Measurements from ENCODE around the gene PRM1. TPM values are rescaled to one million over a fixed set of nuclear protein-coding genes. Genes with fewer than 3 reads are reported as not detected.
A peak's percentile ranks its signal among the peaks of the same experiment; 100 is the strongest.

PRM1 gene
- total and polyA plus RNA-seq, 2 of the 8 experiments (the other 6 are each of a cell fraction or from before 2014, with no cell fraction given) = 0.54 to 0.82 TPM

DNA sequence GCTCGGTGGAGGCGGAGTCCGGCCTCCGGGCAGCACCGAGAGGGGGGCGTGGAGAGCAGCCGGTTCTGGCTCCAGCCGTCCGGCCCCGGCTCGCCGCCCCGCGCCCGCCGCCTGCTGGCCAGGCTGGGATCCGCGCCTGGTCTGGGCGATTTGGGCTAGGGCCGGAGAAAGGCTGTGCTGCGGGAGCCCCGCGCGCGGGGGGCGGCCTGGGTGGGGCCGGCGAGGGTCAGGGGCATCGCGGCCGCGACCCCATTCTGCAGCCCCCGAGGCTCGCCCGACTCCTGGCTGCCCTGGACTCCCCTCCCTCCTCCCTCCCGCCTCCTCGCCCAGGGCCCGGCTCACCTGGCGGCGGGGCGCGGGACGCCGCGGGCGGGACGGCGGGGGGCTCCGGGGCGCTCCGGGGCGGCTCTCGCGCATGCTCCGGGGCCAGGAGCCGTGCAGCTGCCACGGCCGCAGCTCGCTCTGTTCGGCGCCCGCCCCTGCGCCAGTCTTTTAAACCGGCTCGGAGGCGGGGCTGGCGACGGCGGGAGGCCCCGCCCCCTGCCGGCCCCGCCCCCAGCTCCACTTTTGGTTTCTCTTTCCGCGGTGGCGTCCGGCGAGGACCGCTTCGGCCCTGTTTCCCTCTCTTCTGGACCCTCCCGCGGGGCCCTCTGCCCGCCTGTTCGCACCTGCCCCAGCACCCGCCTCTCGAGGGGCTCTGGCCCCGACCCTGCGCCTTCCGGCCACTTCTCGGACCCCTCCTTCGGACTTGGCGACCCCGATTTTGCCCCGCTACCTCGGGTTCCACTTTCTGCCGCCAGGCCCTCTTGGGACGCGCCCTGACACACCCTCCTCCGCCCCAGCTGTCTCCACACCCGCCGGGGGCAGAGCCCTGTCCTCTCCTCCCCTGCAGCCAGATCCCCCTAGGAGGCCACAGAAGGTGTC is 25.1 kb downstream of the PRM1 start, which contains the start of gene SOCS1 (continued):
- TF ChIP-seq, protein P1, sequence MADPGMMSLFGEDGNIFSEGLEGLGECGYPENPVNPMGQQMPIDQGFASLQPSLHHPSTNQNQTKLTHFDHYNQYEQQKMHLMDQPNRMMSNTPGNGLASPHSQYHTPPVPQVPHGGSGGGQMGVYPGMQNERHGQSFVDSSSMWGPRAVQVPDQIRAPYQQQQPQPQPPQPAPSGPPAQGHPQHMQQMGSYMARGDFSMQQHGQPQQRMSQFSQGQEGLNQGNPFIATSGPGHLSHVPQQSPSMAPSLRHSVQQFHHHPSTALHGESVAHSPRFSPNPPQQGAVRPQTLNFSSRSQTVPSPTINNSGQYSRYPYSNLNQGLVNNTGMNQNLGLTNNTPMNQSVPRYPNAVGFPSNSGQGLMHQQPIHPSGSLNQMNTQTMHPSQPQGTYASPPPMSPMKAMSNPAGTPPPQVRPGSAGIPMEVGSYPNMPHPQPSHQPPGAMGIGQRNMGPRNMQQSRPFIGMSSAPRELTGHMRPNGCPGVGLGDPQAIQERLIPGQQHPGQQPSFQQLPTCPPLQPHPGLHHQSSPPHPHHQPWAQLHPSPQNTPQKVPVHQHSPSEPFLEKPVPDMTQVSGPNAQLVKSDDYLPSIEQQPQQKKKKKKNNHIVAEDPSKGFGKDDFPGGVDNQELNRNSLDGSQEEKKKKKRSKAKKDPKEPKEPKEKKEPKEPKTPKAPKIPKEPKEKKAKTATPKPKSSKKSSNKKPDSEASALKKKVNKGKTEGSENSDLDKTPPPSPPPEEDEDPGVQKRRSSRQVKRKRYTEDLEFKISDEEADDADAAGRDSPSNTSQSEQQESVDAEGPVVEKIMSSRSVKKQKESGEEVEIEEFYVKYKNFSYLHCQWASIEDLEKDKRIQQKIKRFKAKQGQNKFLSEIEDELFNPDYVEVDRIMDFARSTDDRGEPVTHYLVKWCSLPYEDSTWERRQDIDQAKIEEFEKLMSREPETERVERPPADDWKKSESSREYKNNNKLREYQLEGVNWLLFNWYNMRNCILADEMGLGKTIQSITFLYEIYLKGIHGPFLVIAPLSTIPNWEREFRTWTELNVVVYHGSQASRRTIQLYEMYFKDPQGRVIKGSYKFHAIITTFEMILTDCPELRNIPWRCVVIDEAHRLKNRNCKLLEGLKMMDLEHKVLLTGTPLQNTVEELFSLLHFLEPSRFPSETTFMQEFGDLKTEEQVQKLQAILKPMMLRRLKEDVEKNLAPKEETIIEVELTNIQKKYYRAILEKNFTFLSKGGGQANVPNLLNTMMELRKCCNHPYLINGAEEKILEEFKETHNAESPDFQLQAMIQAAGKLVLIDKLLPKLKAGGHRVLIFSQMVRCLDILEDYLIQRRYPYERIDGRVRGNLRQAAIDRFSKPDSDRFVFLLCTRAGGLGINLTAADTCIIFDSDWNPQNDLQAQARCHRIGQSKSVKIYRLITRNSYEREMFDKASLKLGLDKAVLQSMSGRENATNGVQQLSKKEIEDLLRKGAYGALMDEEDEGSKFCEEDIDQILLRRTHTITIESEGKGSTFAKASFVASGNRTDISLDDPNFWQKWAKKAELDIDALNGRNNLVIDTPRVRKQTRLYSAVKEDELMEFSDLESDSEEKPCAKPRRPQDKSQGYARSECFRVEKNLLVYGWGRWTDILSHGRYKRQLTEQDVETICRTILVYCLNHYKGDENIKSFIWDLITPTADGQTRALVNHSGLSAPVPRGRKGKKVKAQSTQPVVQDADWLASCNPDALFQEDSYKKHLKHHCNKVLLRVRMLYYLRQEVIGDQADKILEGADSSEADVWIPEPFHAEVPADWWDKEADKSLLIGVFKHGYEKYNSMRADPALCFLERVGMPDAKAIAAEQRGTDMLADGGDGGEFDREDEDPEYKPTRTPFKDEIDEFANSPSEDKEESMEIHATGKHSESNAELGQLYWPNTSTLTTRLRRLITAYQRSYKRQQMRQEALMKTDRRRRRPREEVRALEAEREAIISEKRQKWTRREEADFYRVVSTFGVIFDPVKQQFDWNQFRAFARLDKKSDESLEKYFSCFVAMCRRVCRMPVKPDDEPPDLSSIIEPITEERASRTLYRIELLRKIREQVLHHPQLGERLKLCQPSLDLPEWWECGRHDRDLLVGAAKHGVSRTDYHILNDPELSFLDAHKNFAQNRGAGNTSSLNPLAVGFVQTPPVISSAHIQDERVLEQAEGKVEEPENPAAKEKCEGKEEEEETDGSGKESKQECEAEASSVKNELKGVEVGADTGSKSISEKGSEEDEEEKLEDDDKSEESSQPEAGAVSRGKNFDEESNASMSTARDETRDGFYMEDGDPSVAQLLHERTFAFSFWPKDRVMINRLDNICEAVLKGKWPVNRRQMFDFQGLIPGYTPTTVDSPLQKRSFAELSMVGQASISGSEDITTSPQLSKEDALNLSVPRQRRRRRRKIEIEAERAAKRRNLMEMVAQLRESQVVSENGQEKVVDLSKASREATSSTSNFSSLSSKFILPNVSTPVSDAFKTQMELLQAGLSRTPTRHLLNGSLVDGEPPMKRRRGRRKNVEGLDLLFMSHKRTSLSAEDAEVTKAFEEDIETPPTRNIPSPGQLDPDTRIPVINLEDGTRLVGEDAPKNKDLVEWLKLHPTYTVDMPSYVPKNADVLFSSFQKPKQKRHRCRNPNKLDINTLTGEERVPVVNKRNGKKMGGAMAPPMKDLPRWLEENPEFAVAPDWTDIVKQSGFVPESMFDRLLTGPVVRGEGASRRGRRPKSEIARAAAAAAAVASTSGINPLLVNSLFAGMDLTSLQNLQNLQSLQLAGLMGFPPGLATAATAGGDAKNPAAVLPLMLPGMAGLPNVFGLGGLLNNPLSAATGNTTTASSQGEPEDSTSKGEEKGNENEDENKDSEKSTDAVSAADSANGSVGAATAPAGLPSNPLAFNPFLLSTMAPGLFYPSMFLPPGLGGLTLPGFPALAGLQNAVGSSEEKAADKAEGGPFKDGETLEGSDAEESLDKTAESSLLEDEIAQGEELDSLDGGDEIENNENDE (IDR thresholded peaks at IDR 0.05; ENCODE audit: insufficient replicate concordance, low read length) = no peak
- TF ChIP-seq TAF7 (optimal IDR thresholded peaks at IDR 0.05; ENCODE audit: borderline replicate concordance, low read depth, low read length) = peak; percentile 91
- TF ChIP-seq EGR1 (IDR thresholded peaks at IDR 0.05; ENCODE audit: borderline replicate concordance, low read depth, low read length) = 0 out of 2 replicates have a peak, but pooled peaks have one; percentile 23
- no peak for TF ChIP-seq SIRT6 (IDR thresholded peaks at IDR 0.05; ENCODE audit: low read length)
- no peak for TF ChIP-seq JUN (IDR thresholded peaks at IDR 0.05; ENCODE audit: low read depth, low read length)
- no peak for TF ChIP-seq CTBP2 (IDR thresholded peaks at IDR 0.05; ENCODE audit: borderline replicate concordance, insufficient read depth, insufficient read length, low read length)
- TF ChIP-seq CBX5 (IDR thresholded peaks at IDR 0.05; ENCODE audit: low read depth, low read length) = no peak
- TF ChIP-seq SUZ12 (IDR thresholded peaks at IDR 0.05; ENCODE audit: low read length) = no peak
- TF ChIP-seq HDAC6 (IDR thresholded peaks at IDR 0.05; ENCODE audit: low read depth, low read length) = no peak

Data from H1 (cell line).